HCT116 (cell line): ENCODE data around the gene WASL. TPM values are rescaled to one million over a fixed set of nuclear protein-coding genes. Genes with fewer than 3 reads are reported as not detected.

Experiments used
- ATAC-seq: fragments of 200-7000 bp; cut with Tn5 transposase; 2 replicates; pipeline ENCODE4 v1.9.1; 2020; ENCODE audit warnings: mild to moderate bottlenecking, moderate library complexity
- BruUV-seq: library from RNA; stranded (reverse); fragments of 400-500 nt; replicated peaks from 2 replicates; lab custom pipeline; 2021; lab: Mats Ljungman, UMichigan
- CTCF ChIA-PET: fragments of 300-600 bp; sonication (Branson Sonifier 250); formaldehyde crosslinking; loops from one replicate; lab custom pipeline; 2021; ENCODE audit warnings: antibody characterized with exemption; lab: Charles Lee
- POLR2A ChIA-PET: fragments of 300-600, 350-600 bp; sonication (Branson Sonifier 250); formaldehyde crosslinking; loops from one replicate; lab custom pipeline; 2021; ENCODE audit warnings: antibody characterized with exemption; lab: Charles Lee
- RAD21 ChIA-PET, 2 experiments: fragments of 300-600 bp; sonication (Branson Sonifier 250); formaldehyde crosslinking; loops; one replicate each; lab custom pipeline; 2023; ENCODE audit warnings: low total read pairs in 2 of 2; ENCODE audit not compliant: uncharacterized antibody in 2 of 2, unreplicated experiment in 2 of 2, low non-redundant PET in 1 of 2; lab: Charles Lee
- DNase-seq: peaks from one replicate; pipeline ENCODE4 v3.0.0-alpha.2; 2010; ENCODE audit warnings: low read depth, low spot score
- H2AFZ ChIP-seq: fragments of 200-600 bp; shearing (Covaris generic), sonication (generic); 2 replicates; pipeline ENCODE4 v1.6.1; 2017; ENCODE audit warnings: low read depth, mixed run types, mixed read lengths, antibody characterized with exemption, low read length; ENCODE audit not compliant: poor library complexity, severe bottlenecking
- H3K27ac ChIP-seq: 2 replicates; pipeline ENCODE4 v1.5.1; 2012; ENCODE audit warnings: low read depth, low read length
- H3K27me3 ChIP-seq: fragments of 200-600 bp; sonication (generic); 2 replicates; pipeline ENCODE4 v1.6.1; 2016; ENCODE audit warnings: mixed run types, low read length, mixed read lengths; ENCODE audit not compliant: insufficient read depth
- H3K36me3 ChIP-seq, 2 experiments: fragments of 200-500 bp in 1 of 2; fragments of 200-600 bp in 1 of 2; sonication (Bioruptor generic) in 1 of 2; sonication (generic) in 1 of 2; 2 replicates each; pipeline versions ENCODE4 v1.5.1 to v1.6.1; 2014 to 2016; ENCODE audit warnings: low read length in 2 of 2, inconsistent platforms in 1 of 2, mixed read lengths in 1 of 2, mixed run types in 1 of 2; ENCODE audit not compliant: insufficient read depth in 2 of 2, control insufficient read depth in 1 of 2
- H3K4me1 ChIP-seq, 2 experiments: fragments of 200-600 bp in 1 of 2; sonication (generic) in 1 of 2; 2 replicates each; pipeline versions ENCODE4 v1.5.1 to v1.6.1; 2012 to 2017; ENCODE audit warnings: low read length in 2 of 2, inconsistent platforms in 1 of 2, mild to moderate bottlenecking in 1 of 2, mixed read lengths in 1 of 2, mixed run types in 1 of 2, moderate library complexity in 1 of 2; ENCODE audit not compliant: insufficient read depth in 2 of 2, control insufficient read depth in 1 of 2
- H3K4me2 ChIP-seq: fragments of 200-600 bp; sonication (generic); 2 replicates; pipeline ENCODE4 v1.6.1; 2017; ENCODE audit warnings: mixed run types, low read length, mixed read lengths
- H3K4me3 ChIP-seq, 2 experiments: fragments of 200-600 bp in 1 of 2; sonication (generic) in 1 of 2; replicated peaks in 1 of 2; 2 replicates each; pipeline ENCODE4 v1.5.1; 2011 to 2016; ENCODE audit warnings: low read length in 2 of 2, control low read depth in 1 of 2, low read depth in 1 of 2, mild to moderate bottlenecking in 1 of 2, mixed read lengths in 1 of 2, mixed run types in 1 of 2
- H3K79me2 ChIP-seq: fragments of 200-600 bp; sonication (generic); 2 replicates; pipeline ENCODE4 v1.6.1; 2017; ENCODE audit warnings: mild to moderate bottlenecking, mixed run types, low read length, moderate library complexity, mixed read lengths; ENCODE audit not compliant: insufficient read depth
- H3K9ac ChIP-seq: fragments of 200-600 bp; sonication (generic); 2 replicates; pipeline ENCODE4 v1.6.1; 2016; ENCODE audit warnings: low read length, mixed read lengths
- H3K9me2 ChIP-seq: fragments of 200-600 bp; sonication (generic), shearing (Covaris generic); 2 replicates; pipeline ENCODE4 v1.6.1; 2017; ENCODE audit warnings: mixed run types, mild to moderate bottlenecking, moderate library complexity; ENCODE audit not compliant: insufficient read depth
- H3K9me3 ChIP-seq, 2 experiments: fragments of 200-500 bp in 1 of 2; fragments of 200-600 bp in 1 of 2; sonication (Bioruptor generic) in 1 of 2; sonication (generic) in 1 of 2; 2 replicates each; pipeline ENCODE4 v1.6.1; 2014 to 2017; ENCODE audit warnings: low read length in 2 of 2, mixed read lengths in 2 of 2, inconsistent platforms in 1 of 2, low read depth in 1 of 2, mild to moderate bottlenecking in 1 of 2, mixed run types in 1 of 2, moderate library complexity in 1 of 2; ENCODE audit not compliant: control insufficient read depth in 1 of 2, insufficient read depth in 1 of 2
- H4K20me1 ChIP-seq: fragments of 200-600 bp; sonication (generic), shearing (Covaris generic); 2 replicates; pipeline ENCODE4 v1.6.1; 2017; ENCODE audit warnings: mixed run types, mild to moderate bottlenecking, moderate library complexity; ENCODE audit not compliant: insufficient read depth
- CEBPB ChIP-seq: IDR thresholded peaks from 2 replicates; pipeline ENCODE4 v1.6.1; 2012; ENCODE audit warnings: low read depth
- CTCF ChIP-seq, 3 experiments: fragments of 200-600 bp in 1 of 3; sonication (generic) in 1 of 3; IDR thresholded peaks in 2 of 3; conservative IDR thresholded peaks in 1 of 3; 2 replicates each; pipeline ENCODE4 v1.5.1; 2012 to 2017; ENCODE audit warnings: low read depth in 2 of 3, low read length in 2 of 3, antibody characterized with exemption in 1 of 3, borderline replicate concordance in 1 of 3, control low read depth in 1 of 3, mild to moderate bottlenecking in 1 of 3, mixed read lengths in 1 of 3, mixed run types in 1 of 3, moderate library complexity in 1 of 3; ENCODE audit not compliant: insufficient read depth in 1 of 3
- EGR1 ChIP-seq: IDR thresholded peaks from 2 replicates; pipeline ENCODE4 v1.6.1; 2012; ENCODE audit warnings: low read depth
- EZH2 ChIP-seq: fragments of 200-600 bp; sonication (generic); IDR thresholded peaks from 2 replicates; pipeline ENCODE4 v1.6.1; 2017; ENCODE audit warnings: antibody characterized with exemption, mixed run types
- FOSL1 ChIP-seq: IDR thresholded peaks from 2 replicates; pipeline ENCODE4 v1.6.1; 2012; ENCODE audit warnings: low read depth
- JUND ChIP-seq: IDR thresholded peaks from 2 replicates; pipeline ENCODE4 v1.6.1; 2012
- POLR2A ChIP-seq: IDR thresholded peaks from 2 replicates; pipeline ENCODE4 v1.7.0; 2011; ENCODE audit warnings: borderline replicate concordance; ENCODE audit not compliant: insufficient read depth, insufficient read length; ENCODE audit errors: extremely low read depth
- POLR2AphosphoS5 ChIP-seq: IDR thresholded peaks from 2 replicates; pipeline ENCODE4 v1.6.1; 2011; ENCODE audit warnings: mild to moderate bottlenecking, low read depth, low read length, moderate library complexity
- RAD21 ChIP-seq: IDR thresholded peaks from 2 replicates; pipeline ENCODE4 v1.6.1; 2012; ENCODE audit warnings: low read depth, mild to moderate bottlenecking
- REST ChIP-seq: IDR thresholded peaks from 2 replicates; pipeline ENCODE4 v1.6.1; 2012; ENCODE audit warnings: low read depth
- SIN3A ChIP-seq: IDR thresholded peaks from 2 replicates; pipeline ENCODE4 v1.6.1; 2012; ENCODE audit warnings: low read depth
- SRF ChIP-seq: IDR thresholded peaks from 2 replicates; pipeline ENCODE4 v1.6.1; 2012; ENCODE audit warnings: low read depth
- ZFX ChIP-seq: fragments of 450-650 bp; IDR thresholded peaks from 2 replicates; pipeline ENCODE4 v1.6.1; 2017
- intact Hi-C: fragments of 100-400 bp; cut with micrococcal nuclease; formaldehyde crosslinking; loops from 2 replicates; pipeline ENCODE4 v1.10.0; 2022
- total RNA-seq: library from RNA; stranded (reverse); gene quantifications from one replicate; pipeline ENCODE4 v1.2.1, GENCODE V29; 2021; ENCODE audit not compliant: unreplicated experiment
- TF ChIP-seq, protein P1 (sequence below): IDR thresholded peaks from 2 replicates; pipeline ENCODE4 v1.6.1; 2012

Gene WASL
- total RNA-seq, 1 experiment from 2014 or later = 26.2 TPM

DNA sequence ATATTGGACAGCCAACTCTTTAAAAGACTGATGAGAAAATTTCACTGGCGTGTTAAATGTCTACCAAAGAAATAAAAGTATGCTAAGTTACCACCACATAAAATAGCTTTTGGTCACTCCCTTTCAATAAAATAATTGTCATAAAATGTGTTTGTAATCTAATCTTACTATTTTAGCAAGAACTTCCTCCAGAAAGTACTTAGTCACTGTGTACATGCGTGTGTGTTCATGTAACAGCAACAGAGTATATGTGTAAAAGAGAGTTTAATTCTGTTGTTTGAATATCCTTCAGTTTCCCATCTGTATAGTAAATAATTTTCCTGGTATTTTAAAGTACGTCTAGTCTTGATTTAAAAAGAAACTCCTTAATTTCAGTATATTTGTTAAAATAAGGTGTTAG is 35.0 kb upstream of the WASL start:
- no peaks in the 10 kb centered on the region for H3K4me1 ChIP-seq
- H3K4me2 ChIP-seq = no peak overlapping the region
- POLR2A ChIA-PET = no interaction called here
- H4K20me1 ChIP-seq = no peaks in the 10 kb centered on the region
- ATAC-seq (no peak), DNase-seq (no peak)
- RAD21 ChIA-PET = no interaction called here
- H3K9me3 ChIP-seq = no peaks in the 10 kb centered on the region
- no peaks in the 10 kb centered on the region for H3K36me3 ChIP-seq
- H3K27me3 ChIP-seq = no peaks in the 10 kb centered on the region
- CTCF ChIA-PET = no interaction called here
- no peaks in the 10 kb centered on the region for H3K79me2 ChIP-seq
- no peak overlapping the region for H3K9ac ChIP-seq
- BruUV-seq = no TSS peak
- H2AFZ ChIP-seq = no peak overlapping the region
- TF ChIP-seq CEBPB (no peak), POLR2A (no peak), RAD21 (no peak), FOSL1 (no peak), SIN3A (no peak), POLR2AphosphoS5 (no peak), EZH2 (no peak), REST (no peak), JUND (no peak), CTCF (IDR thresholded peaks at IDR 0.05 in 2 of 3, conservative IDR thresholded peaks at IDR 0.05 in 1 of 3; ENCODE audit: borderline replicate concordance in 1 of 3, insufficient read depth in 1 of 3, low read depth in 2 of 3, low read length in 2 of 3) (no peak), ZFX (no peak), SRF (no peak), EGR1 (no peak)
- TF ChIP-seq, protein P1, sequence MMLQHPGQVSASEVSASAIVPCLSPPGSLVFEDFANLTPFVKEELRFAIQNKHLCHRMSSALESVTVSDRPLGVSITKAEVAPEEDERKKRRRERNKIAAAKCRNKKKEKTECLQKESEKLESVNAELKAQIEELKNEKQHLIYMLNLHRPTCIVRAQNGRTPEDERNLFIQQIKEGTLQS = no peak
- intact Hi-C loops = no loop called here
- no peaks in the 10 kb centered on the region for H3K9me2 ChIP-seq
- H3K4me3 ChIP-seq = no peak overlapping the region
- no peak overlapping the region for H3K27ac ChIP-seq
